Stimulated activated CD4-positive, alpha-beta T cell treated with anti-CD3 and anti-CD28 coated beads, TNF-alpha, amount 100 ng/mL, for 1 hour (primary cell): ENCODE results near the gene AHSP.
"Not testable (repeated sequence)": the region's sequence is repeated elsewhere in the genome, so short reads cannot be mapped to it uniquely, and the experiment has no call there.

Source experiments
- DNase-seq, 3 donors: peaks; one replicate each; pipeline ENCODE4 v3.0.0-alpha.2; 2020; ENCODE audit warnings: low read depth in 3 of 3, low spot score in 1 of 3

The AHSP gene, protein sequence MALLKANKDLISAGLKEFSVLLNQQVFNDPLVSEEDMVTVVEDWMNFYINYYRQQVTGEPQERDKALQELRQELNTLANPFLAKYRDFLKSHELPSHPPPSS

DNA sequence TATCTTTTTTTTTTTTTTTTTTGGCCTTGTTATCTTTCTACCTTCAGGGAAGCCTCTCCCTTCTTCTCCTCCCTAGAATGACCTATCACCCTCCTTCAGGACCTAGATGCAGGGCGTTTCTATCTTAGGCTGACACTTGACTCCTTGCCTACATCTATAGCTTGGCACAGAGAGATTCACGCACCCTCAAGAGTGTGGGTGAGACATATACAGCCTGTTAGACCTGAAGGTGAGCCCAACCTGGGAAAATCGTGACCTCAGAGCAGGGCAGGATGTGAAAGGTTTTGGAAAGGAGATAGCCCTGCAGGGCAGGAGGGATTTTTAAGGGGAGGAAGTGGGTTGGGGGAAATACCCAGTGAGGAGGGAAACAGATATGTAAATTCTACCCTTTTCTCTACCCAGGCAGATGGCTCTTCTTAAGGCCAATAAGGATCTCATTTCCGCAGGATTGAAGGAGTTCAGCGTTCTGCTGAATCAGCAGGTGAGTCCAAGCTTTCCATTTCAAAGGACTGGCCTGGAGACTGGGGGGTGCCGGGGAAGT lies at the start of gene AHSP:
Gene AHSP (plus strand): TSS at position 167 of the 541 bp plus-strand sequence. CDS start 240 bp downstream, at position 407.
- no peak for DNase-seq

DNA sequence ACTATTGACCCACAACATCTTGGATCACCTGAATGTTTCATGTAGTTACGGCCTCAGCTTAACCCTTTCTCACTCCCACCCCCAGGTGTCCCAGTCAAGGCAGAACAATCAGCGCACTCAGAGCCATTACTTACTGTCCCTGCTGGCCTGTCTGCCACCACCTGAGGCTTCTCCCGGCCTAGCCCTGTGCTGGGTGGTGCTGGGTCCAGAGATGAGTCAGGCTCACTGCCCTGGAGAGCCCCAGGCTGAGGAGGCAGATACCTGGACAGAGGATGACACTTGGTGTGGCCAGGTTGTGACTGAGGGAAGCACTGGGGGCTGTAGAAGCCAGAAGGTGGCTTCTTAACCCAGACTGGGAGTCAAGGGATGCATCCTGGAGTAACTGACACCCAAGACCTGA lies 48.7 kb upstream of the AHSP start:
- DNase-seq = no peak

DNA sequence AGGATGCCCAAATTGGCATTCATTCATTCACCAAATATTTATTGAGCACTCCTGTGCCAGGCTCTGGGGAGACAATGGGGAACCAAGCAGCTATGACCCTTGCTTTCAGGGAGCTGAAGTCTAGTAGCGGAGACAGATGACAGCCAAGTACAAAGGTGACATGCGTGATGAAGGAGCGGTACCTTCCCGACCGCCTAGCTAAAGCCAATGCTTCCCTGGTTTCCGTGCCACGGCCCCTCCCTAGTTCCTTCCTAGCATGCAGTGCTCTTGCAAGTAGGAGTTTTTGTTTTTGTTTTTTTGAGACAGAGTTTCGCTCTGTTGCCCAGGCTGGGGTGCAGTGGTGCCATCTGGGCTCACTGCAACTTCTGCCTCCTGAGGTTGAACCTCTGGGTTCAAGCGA lies 47.9 kb upstream of the AHSP start:
- no peak for DNase-seq

DNA sequence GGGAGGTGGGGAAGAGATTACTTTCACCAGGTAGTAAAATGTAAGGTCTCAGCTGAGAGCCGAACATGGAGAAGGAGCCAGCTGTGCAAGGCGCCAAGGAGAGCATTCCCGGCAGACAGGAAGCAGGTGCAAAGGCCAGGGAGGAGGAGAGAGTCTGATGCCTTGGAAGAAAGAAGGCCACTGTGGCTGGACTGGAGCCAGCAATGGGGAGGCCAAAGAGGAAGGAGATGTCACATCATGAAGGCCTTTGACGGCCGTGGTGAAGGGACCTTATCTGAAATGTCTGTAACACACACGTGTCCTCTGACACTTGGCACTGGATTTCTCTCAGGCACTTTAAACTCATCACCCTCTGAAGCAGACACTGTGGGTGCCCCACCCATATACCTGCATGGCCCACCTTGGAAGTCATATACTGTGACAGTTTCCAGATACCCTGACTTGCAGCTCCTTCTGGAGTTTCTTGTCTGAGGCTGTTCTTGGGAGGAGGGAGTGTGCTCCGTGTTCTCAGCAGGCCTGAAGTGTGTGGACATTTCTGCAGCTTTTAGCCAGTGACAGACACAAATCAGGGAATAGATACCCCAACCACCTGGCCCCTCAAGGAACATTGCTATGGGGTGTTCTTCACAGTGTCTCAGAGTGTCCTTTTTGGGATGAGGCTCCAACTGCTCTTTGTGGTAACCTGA lies 46.7 kb upstream of the AHSP start:
- no peak for DNase-seq

DNA sequence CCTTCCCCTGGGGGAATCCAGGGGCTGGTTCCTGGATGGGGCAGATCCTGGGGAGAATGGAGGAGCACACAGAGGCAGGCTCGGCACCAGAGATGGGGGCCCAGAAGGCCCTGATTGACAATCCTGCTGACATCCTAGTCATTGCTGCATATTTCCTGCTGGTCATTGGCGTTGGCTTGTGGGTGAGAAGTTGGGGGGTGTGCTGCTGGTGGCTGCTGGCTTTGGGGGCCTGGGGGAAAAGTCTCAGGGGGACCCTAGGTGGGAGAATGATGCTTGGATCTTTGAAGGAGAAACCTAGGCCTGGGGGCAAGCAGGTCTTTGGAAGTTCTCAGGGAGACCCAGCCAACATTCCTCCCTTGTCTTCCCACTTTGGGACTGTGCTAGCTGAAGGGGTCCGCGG lies 44.6 kb upstream of the AHSP start, which contains the start of gene SLC5A2:
Gene SLC5A2 (plus strand): TSS at position 43 of the 400 bp plus-strand sequence. CDS start 14 bp downstream, at position 57.
- DNase-seq = no peak

DNA sequence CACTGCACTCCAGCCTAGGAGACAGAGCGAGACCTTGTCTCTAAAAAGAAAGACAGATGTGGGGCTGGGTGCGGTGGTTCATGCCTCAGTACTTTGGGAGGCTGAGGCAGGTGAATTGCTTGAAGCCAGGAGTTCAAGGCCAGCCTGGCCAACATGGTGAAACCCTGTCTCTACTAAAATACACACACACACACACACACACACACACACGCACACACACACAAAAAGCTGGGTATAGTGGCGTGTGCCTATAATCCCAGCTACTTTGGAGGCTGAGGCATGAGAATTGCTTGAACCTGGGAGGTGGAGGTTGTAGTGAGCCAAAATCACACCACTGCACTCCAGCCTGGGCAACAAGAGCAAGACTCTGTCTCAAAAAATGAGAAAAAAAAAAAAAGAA lies 43.7 kb upstream of the AHSP start:
- DNase-seq = not testable (repeated sequence)

DNA sequence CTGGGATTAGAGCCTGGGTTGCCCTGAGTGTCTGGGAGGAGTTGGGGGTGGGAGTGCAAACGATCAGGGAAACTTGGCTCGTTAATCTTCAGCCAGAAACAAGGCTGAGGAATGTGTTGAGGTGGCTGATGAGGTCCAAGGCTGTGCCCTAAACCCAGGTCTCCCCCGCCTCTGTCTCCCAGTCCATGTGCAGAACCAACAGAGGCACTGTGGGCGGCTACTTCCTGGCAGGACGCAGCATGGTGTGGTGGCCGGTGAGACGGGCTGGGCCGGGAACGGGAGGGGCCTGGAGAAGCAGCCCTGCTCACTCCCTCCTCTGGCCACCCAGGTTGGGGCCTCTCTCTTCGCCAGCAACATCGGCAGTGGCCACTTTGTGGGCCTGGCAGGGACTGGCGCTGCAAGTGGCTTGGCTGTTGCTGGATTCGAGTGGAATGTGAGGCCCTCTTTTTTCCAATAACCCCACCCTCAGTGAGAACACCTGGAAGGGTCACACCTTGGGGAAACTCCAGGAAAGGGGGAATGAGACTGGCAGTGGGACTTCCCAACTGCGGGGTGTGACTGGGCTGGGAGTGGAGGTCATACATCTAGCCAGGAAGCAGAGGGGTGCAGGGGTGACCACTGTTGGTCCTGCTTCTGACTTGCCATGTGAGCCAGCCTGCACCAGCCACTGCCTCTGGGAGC lies 43.1 kb upstream of the AHSP start:
- no peak for DNase-seq

DNA sequence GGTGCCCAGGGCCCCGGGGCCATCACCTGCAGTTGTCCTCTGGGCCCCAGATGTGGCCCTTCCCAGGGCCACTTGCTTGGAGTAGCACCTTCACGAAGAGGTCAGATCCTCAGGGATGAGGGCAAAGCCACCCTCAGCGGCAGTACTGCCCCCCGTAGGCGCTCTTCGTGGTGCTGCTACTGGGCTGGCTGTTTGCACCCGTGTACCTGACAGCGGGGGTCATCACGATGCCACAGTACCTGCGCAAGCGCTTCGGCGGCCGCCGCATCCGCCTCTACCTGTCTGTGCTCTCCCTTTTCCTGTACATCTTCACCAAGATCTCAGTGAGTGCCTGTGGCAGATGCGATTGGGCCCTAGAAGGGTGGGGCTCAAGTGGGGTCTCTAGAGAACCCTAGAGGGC lies 42.1 kb upstream of the AHSP start:
- DNase-seq = no peak

DNA sequence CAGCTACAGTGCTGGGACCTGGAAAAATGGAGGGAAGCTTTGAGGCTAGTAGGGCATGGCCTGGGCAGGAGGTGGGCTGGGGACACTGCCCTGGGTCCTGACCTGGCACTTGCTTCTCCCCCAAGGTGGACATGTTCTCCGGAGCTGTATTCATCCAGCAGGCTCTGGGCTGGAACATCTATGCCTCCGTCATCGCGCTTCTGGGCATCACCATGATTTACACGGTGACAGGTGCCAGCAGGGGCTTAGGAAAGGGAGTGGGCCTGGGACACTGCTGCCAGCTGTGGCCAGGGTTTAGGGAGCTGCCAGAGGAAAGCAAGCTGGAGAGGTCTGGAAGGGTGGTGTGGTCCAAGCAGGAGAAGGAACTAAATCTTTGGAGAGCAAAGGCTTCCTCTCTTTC lies 41.7 kb upstream of the AHSP start:
- no peak for DNase-seq

DNA sequence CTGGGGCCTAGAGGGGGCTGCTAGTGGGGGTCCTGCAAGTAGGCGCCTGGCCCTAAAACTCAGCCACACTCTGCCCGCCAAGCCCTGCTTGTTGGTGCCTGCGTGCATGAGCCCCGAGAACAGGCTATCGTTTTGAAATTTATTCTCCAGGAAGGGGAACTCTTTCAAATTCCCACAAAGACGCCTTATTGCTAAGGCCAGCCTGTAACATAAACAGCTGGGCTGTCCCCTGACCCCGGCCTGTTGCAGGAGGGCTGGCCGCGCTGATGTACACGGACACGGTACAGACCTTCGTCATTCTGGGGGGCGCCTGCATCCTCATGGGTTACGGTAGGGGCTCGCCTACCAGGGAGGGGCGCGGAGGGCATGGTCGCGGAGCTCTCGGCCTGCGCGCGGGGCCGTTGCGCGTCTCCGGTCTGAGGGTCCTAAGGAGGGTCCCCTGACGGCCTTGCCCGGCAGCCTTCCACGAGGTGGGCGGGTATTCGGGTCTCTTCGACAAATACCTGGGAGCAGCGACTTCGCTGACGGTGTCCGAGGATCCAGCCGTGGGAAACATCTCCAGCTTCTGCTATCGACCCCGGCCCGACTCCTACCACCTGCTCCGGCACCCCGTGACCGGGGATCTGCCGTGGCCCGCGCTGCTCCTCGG lies 40.5 kb upstream of the AHSP start:
- no peak for DNase-seq

DNA sequence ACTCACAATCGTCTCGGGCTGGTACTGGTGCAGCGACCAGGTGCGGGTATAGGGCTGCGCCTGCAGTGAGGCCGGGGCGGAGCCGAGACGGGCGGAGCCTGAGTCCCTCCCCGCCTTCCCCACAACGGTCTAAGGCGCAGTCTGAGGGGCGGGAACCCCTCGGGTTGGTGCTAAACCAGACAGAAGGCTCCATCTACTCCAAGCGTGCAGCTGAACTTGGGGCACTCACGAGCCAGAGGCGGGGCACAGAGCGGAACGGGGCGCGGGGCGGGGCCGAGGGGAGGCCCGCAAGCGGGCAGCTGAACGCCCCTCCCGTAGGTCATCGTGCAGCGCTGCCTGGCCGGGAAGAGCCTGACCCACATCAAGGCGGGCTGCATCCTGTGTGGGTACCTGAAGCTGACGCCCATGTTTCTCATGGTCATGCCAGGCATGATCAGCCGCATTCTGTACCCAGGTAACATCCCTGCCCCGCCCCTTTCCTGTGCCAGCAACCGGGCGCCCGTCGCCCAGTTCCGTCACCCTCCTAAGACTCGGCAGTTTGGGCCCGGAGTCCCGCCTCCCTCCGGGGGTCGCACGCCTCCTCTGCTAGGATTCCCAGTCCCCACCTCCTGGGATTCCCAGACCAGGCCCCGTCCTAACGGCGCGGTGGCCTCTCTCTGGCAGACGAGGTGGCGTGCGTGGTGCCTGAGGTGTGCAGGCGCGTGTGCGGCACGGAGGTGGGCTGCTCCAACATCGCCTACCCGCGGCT lies 39.8 kb upstream of the AHSP start:
- peak; percentile 43 to 45 (median 45) for DNase-seq

DNA sequence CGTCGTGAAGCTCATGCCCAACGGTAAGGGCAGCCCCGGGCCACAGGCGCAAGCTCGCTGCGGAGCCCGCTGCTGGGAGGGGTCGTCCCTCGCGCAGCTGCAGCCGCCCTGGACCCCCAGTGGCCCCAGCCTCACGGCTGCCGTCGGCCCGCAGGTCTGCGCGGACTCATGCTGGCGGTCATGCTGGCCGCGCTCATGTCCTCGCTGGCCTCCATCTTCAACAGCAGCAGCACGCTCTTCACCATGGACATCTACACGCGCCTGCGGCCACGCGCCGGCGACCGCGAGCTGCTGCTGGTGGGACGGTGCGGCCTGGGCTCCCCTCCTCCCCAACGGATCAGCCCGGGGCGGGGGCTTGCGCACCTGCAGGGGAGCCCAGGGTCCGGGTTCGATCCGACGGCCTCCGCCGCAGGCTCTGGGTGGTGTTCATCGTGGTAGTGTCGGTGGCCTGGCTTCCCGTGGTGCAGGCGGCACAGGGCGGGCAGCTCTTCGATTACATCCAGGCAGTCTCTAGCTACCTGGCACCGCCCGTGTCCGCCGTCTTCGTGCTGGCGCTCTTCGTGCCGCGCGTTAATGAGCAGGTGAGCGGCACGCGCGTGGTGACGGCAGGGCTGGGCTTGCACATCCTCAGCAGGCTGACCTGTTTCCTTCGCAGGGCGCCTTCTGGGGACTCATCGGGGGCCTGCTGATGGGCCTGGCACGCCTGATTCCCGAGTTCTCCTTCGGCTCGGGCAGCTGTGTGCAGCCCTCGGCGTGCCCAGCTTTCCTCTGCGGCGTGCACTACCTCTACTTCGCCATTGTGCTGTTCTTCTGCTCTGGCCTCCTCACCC lies 39.0 kb upstream of the AHSP start:
- DNase-seq = no peak

DNA sequence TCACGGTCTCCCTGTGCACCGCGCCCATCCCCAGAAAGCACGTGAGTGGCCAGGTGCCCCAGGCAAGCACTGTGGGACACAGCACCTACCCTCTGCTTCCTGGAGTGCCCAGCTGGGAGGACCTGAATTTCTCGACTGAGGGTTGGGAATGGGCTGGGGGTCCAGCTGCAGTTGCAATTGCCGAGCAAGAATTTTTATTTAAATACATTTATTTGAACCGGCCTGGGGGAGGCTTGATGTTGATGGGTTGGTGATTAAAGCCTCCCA lies 38.5 kb upstream of the AHSP start:
- no peak for DNase-seq

DNA sequence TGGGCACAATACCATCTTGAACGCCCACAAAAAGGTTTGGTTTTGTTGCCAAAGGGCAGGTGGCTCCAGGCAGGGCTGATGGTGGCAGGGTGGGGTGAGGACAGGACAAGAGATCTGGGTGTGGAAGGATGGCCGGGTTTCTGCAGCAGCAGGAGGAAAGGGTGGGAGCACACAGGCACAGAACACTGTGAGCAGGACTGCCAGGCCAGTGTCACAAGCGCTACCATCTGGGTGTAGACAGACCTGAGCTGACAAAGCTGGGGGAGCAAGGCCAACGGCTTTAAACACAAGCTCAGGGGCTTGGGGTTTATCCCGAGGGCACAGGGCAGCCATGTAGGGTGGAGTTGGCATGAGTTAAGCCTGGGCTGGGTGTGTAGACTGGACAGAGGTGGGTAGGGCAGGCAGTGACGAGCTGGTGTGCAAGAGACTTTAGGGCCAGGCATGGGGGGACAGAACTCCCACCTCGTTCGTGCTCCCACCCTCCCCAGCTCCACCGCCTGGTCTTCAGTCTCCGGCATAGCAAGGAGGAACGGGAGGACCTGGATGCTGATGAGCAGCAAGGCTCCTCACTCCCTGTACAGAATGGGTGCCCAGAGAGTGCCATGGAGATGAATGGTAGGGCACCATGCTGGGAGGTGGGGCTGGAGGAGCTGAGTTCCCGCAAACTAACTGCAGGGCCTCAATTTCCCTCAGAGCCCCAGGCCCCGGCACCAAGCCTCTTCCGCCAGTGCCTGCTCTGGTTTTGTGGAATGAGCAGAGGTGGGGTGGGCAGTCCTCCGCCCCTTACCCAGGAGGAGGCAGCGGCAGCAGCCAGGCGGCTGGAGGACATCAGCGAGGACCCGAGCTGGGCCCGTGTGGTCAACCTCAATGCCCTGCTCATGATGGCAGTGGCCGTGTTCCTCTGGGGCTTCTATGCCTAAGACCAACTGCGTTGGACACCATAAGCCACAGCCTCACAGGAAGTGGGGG lies 37.8 kb upstream of the AHSP start:
- DNase-seq = no peak

DNA sequence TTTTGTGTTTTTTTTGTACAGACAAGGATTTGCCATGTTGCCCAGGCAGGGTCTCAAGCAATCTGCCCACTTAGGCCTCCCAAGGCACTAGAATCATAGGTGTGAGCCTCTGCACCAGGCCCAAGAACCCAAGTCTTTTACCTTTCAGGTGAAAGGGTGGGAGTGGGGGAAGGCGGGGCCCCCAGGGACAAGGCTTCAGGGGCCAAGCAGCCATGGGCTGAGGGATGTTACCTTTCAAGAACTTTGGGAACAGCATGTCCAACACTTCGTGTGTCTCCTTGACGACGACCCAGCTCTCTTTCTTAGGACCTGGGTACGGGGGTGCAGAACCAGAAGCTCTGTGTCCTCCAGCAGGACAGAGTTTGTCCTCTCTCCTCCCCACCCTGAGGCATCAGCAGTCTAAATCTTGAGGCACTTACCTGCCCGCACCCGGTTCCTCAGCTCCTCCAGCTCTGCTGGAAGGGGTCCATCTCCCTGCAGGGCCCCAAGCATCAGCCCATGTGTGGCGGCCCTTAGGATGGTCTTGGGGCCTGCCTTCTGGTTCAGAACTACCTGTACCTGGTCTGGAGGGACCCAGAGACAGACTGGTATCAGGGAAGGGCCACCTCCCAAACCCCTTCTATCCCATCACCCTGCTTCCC lies 35.8 kb upstream of the AHSP start:
- no peak for DNase-seq

DNA sequence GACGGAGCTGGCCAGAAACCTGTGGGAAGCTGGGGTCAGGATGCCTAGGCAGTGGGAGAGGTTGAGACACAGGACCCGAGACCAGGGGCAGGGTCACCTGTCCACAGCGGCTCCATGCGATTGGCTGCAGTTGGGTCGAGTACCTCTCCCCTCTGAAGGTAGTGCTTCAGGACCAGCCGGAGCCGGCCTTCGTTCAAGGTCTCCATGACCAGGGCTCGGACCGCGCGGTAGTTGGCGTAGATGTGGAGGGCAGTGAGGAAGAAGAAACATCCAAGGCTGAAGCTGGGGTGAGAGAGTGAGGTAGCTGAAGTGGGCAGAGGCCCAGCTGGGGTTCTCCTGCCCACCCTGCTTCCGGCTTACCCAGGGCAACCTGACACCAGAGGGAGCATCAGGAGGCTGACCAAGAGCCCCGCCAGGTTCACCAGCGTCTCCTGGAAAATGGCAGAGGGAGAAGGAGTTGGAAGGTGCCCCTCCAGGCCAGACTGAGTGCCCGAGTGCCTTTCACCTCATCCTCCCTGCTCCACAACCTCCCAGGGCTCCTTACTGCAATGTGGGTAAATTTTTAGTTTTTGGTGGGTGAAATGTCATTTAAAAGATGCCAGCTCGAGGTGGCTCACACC lies 34.1 kb upstream of the AHSP start:
- DNase-seq = no peak

DNA sequence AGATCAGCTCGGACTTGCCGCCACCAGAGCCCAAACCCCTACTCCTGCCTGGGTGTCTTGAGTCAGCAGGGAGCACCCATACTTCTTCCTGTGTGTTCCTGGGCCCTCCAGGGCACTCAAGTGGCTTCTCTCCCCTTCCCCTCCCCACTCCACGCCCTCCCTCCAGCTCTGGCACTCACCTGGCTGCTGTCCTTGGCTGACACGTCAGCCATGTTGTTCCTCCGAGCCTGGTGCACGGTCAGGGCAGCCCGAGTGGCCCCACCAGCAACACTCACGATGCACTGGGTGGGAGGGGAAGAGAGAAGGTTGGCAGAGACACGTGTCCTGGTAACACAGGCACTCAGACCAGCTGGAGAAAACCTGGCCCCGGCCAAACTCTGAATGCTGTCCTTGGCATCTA lies 31.0 kb upstream of the AHSP start:
- DNase-seq = no peak

DNA sequence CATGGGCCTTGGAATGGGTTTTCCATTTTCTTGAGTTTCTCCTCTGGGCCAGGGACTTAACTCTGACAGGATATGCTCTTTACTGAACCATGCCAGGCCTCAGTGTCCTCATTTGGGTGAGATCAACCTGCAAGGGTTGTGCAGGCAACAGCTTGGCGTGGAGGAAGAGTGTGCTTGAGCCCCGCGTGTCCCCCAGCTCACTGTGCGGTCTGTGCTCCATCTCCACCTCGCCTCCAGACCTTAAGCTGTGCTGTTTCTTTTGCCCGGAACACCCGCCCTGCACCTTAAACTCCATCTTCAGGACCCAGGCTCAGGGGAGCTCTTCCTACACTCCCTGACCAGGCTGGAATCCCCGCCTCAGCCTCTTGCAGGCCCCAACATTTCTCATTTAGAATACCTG lies 29.2 kb upstream of the AHSP start:
- DNase-seq = no peak
